Smooth muscle cell of bladder (primary cell): Measurements from ENCODE around the gene SCLT1. TPM values are rescaled to one million over a fixed set of nuclear protein-coding genes. Genes with fewer than 3 reads are reported as not detected.

Experiments
- total RNA-seq: library from RNA; depleted of rRNA; stranded (reverse); fragments of >200 nt; gene quantifications from 2 replicates; pipeline ENCODE4 v1.2.3, GENCODE V29; 2014

The SCLT1 gene
- total RNA-seq = 5.5 and 6.3 TPM in 2 replicates

GRCh38 chr4:129093191-129093920 lies at the start of gene SCLT1:
Gene SCLT1, minus strand, starts transcription at chr4:129093539. Its CDS starts 436 bp downstream, at chr4:129093103.

GRCh38 chr4:129095811-129096454 lies 2.6 kb upstream of the SCLT1 start, which contains the start of gene C4orf33:
Gene C4orf33, plus strand, starts transcription at chr4:129096152. Its CDS starts 6,459 bp downstream, at chr4:129102611.

Other genes starting within 250 kb of the SCLT1 start
- 3.4 and 7.7 TPM in 2 replicates for gene C4orf33, start 2.6 kb upstream of the SCLT1 start, total RNA-seq